Measurements from ENCODE around the gene FOXP2.

Gene FOXP2

DNA sequence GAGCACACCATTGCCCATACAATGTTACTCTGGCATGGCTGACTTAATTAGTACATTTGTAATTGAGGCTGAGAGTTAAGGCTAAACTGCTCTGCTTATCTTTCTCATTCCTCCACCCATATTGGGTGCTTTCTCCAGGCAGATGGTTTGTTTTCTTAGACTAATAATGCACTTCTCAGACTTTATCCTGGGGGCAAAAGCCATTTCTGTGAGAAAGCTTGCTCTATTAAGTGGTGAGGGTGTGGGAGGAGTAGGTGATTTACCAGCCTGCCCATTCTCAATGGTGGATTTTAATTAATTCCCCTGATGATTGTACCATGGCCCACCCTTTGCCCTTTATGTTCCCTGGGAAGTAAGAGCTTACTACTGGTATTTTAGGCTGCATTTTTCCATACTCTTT, 174.8 kb downstream of the FOXP2 start:
- H3K9me3 ChIP-seq (ENCODE audit: insufficient read depth, low read depth, low read length) = no peaks in the 10 kb centered on the region

DNA sequence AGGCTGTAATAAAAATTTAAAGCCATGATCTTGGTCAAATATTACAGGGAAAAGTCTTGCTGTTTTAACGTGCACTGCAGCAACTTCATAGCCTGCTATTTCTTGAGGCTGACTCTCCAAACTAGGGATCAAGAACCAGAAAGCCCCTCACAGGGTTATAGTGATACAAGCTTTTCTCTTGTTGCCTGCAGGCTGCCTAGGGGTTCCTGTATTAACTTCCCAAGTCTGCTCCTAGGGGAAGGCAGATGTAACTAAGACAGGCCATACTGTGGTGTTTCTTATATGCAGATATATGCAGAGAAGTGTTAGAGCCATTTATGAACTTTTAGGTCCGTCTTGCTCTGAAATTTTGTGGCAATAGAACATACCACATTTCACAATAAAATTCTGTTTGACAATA, 175.7 kb downstream of the FOXP2 start:
- Histone ChIP-seq H3K9ac (ENCODE audit: low read depth, low read length, poor library complexity, severe bottlenecking) (no peak overlapping the region), H3K79me2 (ENCODE audit: insufficient read depth, low read length) (no peaks in the 10 kb centered on the region), H3K9me3 (ENCODE audit: insufficient read depth, low read depth, low read length) (no peaks in the 10 kb centered on the region), H3F3A (ENCODE audit: low read depth) (no peaks in the 10 kb centered on the region), H3K36me3 (ENCODE audit: insufficient read depth, low read length) (no peaks in the 10 kb centered on the region), H3K4me1 (ENCODE audit: insufficient read depth, low read length, poor library complexity, severe bottlenecking) (no peaks in the 10 kb centered on the region), H3K4me3 (ENCODE audit: low read length, poor library complexity, severe bottlenecking) (no peak overlapping the region), H3K4me2 (ENCODE audit: low read depth, low read length, poor library complexity, severe bottlenecking) (no peak overlapping the region), H4K20me1 (ENCODE audit: insufficient read depth, low read length, poor library complexity, severe bottlenecking) (no peaks in the 10 kb centered on the region), H2AFZ (ENCODE audit: low read length) (no peak overlapping the region), H3K27me3 (ENCODE audit: insufficient read depth, low read length, poor library complexity, severe bottlenecking) (no peaks in the 10 kb centered on the region), H3K9me2 (replicated peaks; ENCODE audit: low read depth, low read length) (no peaks in the 10 kb centered on the region)
- no peak for TF ChIP-seq EZH2phosphoT487 (IDR thresholded peaks at IDR 0.05; ENCODE audit: borderline replicate concordance)
- TF ChIP-seq, protein P1, sequence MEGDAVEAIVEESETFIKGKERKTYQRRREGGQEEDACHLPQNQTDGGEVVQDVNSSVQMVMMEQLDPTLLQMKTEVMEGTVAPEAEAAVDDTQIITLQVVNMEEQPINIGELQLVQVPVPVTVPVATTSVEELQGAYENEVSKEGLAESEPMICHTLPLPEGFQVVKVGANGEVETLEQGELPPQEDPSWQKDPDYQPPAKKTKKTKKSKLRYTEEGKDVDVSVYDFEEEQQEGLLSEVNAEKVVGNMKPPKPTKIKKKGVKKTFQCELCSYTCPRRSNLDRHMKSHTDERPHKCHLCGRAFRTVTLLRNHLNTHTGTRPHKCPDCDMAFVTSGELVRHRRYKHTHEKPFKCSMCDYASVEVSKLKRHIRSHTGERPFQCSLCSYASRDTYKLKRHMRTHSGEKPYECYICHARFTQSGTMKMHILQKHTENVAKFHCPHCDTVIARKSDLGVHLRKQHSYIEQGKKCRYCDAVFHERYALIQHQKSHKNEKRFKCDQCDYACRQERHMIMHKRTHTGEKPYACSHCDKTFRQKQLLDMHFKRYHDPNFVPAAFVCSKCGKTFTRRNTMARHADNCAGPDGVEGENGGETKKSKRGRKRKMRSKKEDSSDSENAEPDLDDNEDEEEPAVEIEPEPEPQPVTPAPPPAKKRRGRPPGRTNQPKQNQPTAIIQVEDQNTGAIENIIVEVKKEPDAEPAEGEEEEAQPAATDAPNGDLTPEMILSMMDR (conservative IDR thresholded peaks at IDR 0.05; ENCODE audit: low read length) = no peak

More for the DNA sequence above, 174.8 kb downstream of the FOXP2 start:
- TF ChIP-seq EZH2phosphoT487 (IDR thresholded peaks at IDR 0.05; ENCODE audit: borderline replicate concordance) = no peak
- TF ChIP-seq, protein P1 (conservative IDR thresholded peaks at IDR 0.05; ENCODE audit: low read length) = no peak
- Histone ChIP-seq H3K4me2 (ENCODE audit: low read depth, low read length, poor library complexity, severe bottlenecking) (no peak overlapping the region), H3K4me1 (ENCODE audit: insufficient read depth, low read length, poor library complexity, severe bottlenecking) (no peaks in the 10 kb centered on the region), H2AFZ (ENCODE audit: low read length) (no peak overlapping the region), H4K20me1 (ENCODE audit: insufficient read depth, low read length, poor library complexity, severe bottlenecking) (no peaks in the 10 kb centered on the region), H3K36me3 (ENCODE audit: insufficient read depth, low read length) (no peaks in the 10 kb centered on the region), H3K27me3 (ENCODE audit: insufficient read depth, low read length, poor library complexity, severe bottlenecking) (no peaks in the 10 kb centered on the region), H3F3A (ENCODE audit: low read depth) (no peaks in the 10 kb centered on the region), H3K79me2 (ENCODE audit: insufficient read depth, low read length) (no peaks in the 10 kb centered on the region), H3K4me3 (ENCODE audit: low read length, poor library complexity, severe bottlenecking) (no peak overlapping the region), H3K9me2 (replicated peaks; ENCODE audit: low read depth, low read length) (no peaks in the 10 kb centered on the region), H3K9ac (ENCODE audit: low read depth, low read length, poor library complexity, severe bottlenecking) (no peak overlapping the region)

DNA sequence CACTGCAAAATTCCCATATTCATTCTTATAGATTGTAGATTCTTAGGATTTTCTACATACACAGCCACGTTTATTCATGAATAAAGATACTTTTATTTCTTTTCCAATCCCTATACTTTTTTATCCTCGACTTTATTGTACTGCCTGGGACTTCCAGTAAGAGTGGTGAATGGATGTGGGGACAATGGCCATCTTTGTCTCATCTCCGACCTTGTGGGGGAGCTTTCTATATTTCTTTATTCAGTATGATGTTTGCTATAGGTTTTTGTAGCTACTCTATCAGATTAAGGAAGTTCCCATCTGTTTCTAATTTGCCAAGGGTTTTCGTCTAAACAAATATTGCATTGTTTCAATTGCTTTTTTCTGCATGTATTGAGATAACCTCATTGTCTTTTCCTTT, 184.3 kb downstream of the FOXP2 start:
- Histone ChIP-seq H4K20me1 (ENCODE audit: insufficient read depth, low read length, poor library complexity, severe bottlenecking) (no peaks in the 10 kb centered on the region), H3K79me2 (ENCODE audit: insufficient read depth, low read length) (no peaks in the 10 kb centered on the region), H3K4me2 (ENCODE audit: low read depth, low read length, poor library complexity, severe bottlenecking) (no peak overlapping the region), H3F3A (ENCODE audit: low read depth) (no peaks in the 10 kb centered on the region), H3K36me3 (ENCODE audit: insufficient read depth, low read length) (no peaks in the 10 kb centered on the region), H3K4me3 (ENCODE audit: low read length, poor library complexity, severe bottlenecking) (no peak overlapping the region), H3K9ac (ENCODE audit: low read depth, low read length, poor library complexity, severe bottlenecking) (no peak overlapping the region), H3K9me2 (replicated peaks; ENCODE audit: low read depth, low read length) (no peaks in the 10 kb centered on the region), H3K4me1 (ENCODE audit: insufficient read depth, low read length, poor library complexity, severe bottlenecking) (no peaks in the 10 kb centered on the region), H3K9me3 (ENCODE audit: insufficient read depth, low read depth, low read length) (no peaks in the 10 kb centered on the region), H2AFZ (ENCODE audit: low read length) (no peak overlapping the region), H3K27me3 (ENCODE audit: insufficient read depth, low read length, poor library complexity, severe bottlenecking) (no peaks in the 10 kb centered on the region)
- TF ChIP-seq, protein P1 (conservative IDR thresholded peaks at IDR 0.05; ENCODE audit: low read length) = no peak
- TF ChIP-seq EZH2phosphoT487 (IDR thresholded peaks at IDR 0.05; ENCODE audit: borderline replicate concordance) = no peak

All from Loucy (cell line).